MCF 10A (cell line): ENCODE results near the gene PSG1. TPM values are rescaled to one million over a fixed set of nuclear protein-coding genes. Genes with fewer than 3 reads are reported as not detected.
A peak's percentile ranks its signal among the peaks of the same experiment; 100 is the strongest.
"Not testable (repeated sequence)": the region's sequence is repeated elsewhere in the genome, so short reads cannot be mapped to it uniquely, and the experiment has no call there.

ENCODE experiments used
- BruUV-seq: library from RNA; stranded (reverse); fragments of 400-500 nt; replicated peaks from 2 replicates; lab custom pipeline; 2021; lab: Mats Ljungman, UMichigan
- CTCF ChIA-PET: fragments of 300-600 bp; sonication (Branson Sonifier 250); formaldehyde crosslinking; extraction: SDS; loops from one replicate; lab custom pipeline; 2021; ENCODE audit warnings: antibody characterized with exemption, inconsistent platforms; lab: Yijun Ruan, JAX
- POLR2A ChIA-PET: fragments of 300-600, 350-650 bp; sonication (Branson Sonifier 250); formaldehyde crosslinking; extraction: SDS; loops from one replicate; lab custom pipeline; 2020; ENCODE audit warnings: antibody characterized with exemption, inconsistent platforms; lab: Yijun Ruan, JAX
- DNase-seq: peaks from one replicate; pipeline ENCODE4 v3.0.0-alpha.2; 2018; ENCODE audit not compliant: unreplicated experiment
- H3K27ac Mint-ChIP-seq: one replicate; pipeline ENCODE4 v1.8.0; 2022; ENCODE audit warnings: mild to moderate bottlenecking, low read depth, mixed read lengths; ENCODE audit not compliant: unreplicated experiment
- H3K27me3 Mint-ChIP-seq: one replicate; pipeline ENCODE4 v1.8.0; 2022; ENCODE audit warnings: mixed read lengths; ENCODE audit not compliant: insufficient read depth, unreplicated experiment
- H3K36me3 Mint-ChIP-seq: one replicate; pipeline ENCODE4 v1.8.0; 2022; ENCODE audit warnings: mild to moderate bottlenecking, moderate library complexity, mixed read lengths; ENCODE audit not compliant: insufficient read depth, unreplicated experiment
- H3K4me1 Mint-ChIP-seq: one replicate; pipeline ENCODE4 v1.8.0; 2022; ENCODE audit warnings: mixed read lengths; ENCODE audit not compliant: insufficient read depth, unreplicated experiment
- H3K4me3 Mint-ChIP-seq: one replicate; pipeline ENCODE4 v1.8.0; 2022; ENCODE audit warnings: mild to moderate bottlenecking, moderate library complexity, mixed read lengths; ENCODE audit not compliant: unreplicated experiment
- H3K9me3 Mint-ChIP-seq: one replicate; pipeline ENCODE4 v1.8.0; 2022; ENCODE audit warnings: mixed read lengths; ENCODE audit not compliant: unreplicated experiment
- CTCF ChIP-seq: fragments of 200-600 bp; IDR thresholded peaks from one replicate; pipeline ENCODE4 v1.8.0; 2022; ENCODE audit warnings: antibody characterized with exemption, mild to moderate bottlenecking; ENCODE audit not compliant: unreplicated experiment
- intact Hi-C: fragments of 100-400 bp; cut with micrococcal nuclease; formaldehyde crosslinking; loops from 2 replicates; pipeline ENCODE4 v1.14.1; 2022
- total RNA-seq: library from RNA; stranded (reverse); gene quantifications from 2 replicates; pipeline ENCODE4 v1.2.3, GENCODE V29; 2022

The PSG1 gene
- total RNA-seq, 1 experiment from 2014 or later = not detected

GRCh38 chr19:42919757-42920079 lies 40.2 kb upstream of the PSG1 start:
- H3K27ac Mint-ChIP-seq = no peak overlapping the region
- no peak for DNase-seq
- TF ChIP-seq CTCF = no peak
- no peak overlapping the region for H3K4me3 Mint-ChIP-seq
- H3K9me3 Mint-ChIP-seq = no peaks in the 10 kb centered on the region
- POLR2A ChIA-PET = no interaction called here
- H3K27me3 Mint-ChIP-seq = no peaks in the 10 kb centered on the region
- H3K36me3 Mint-ChIP-seq = no peaks in the 10 kb centered on the region
- intact Hi-C loops = no loop called here
- H3K4me1 Mint-ChIP-seq = no peaks in the 10 kb centered on the region
- BruUV-seq = no TSS peak
- CTCF ChIA-PET = interaction anchor here (1.7 to 6.4 kb wide), 3 partner anchors 19 to 236 kb away, joined by 7 to 39 read pairs (median 12); no protein-coding TSS in a partner anchor

- peak; percentile 23 for TF ChIP-seq CTCF
- H3K4me3 Mint-ChIP-seq, H3K9me3 Mint-ChIP-seq, POLR2A ChIA-PET, intact Hi-C loops, H3K27ac Mint-ChIP-seq, BruUV-seq, H3K36me3 Mint-ChIP-seq, DNase-seq, H3K27me3 Mint-ChIP-seq, H3K4me1 Mint-ChIP-seq: not testable (repeated sequence)
- CTCF ChIA-PET = interaction anchor here (1.3 to 6.4 kb wide), 4 partner anchors 19 to 236 kb away, joined by 4 to 39 read pairs (median 10); no protein-coding TSS in a partner anchor
Measured at GRCh38 chr19:42919070-42919756, 39.7 kb upstream of the PSG1 start.

- CTCF ChIA-PET = interaction anchor here (0.6 to 6.4 kb wide), 9 partner anchors 10 to 610 kb away, joined by 3 to 39 read pairs (median 4); no protein-coding TSS in a partner anchor
- H3K4me1 Mint-ChIP-seq, H3K36me3 Mint-ChIP-seq, intact Hi-C loops, DNase-seq, H3K27ac Mint-ChIP-seq, POLR2A ChIA-PET, H3K27me3 Mint-ChIP-seq, H3K9me3 Mint-ChIP-seq, BruUV-seq, H3K4me3 Mint-ChIP-seq: not testable (repeated sequence)
Measured at GRCh38 chr19:42918377-42919069, 39.0 kb upstream of the PSG1 start.

GRCh38 chr19:42917634-42918033 lies 38.1 kb upstream of the PSG1 start, which contains the start of gene PSG6:
PSG6 (minus strand) TSS chr19:42917894; CDS start chr19:42917792, 102 bp downstream.
- BruUV-seq, H3K4me1 Mint-ChIP-seq, H3K27ac Mint-ChIP-seq, intact Hi-C loops, DNase-seq, H3K27me3 Mint-ChIP-seq, H3K4me3 Mint-ChIP-seq, H3K36me3 Mint-ChIP-seq, H3K9me3 Mint-ChIP-seq, POLR2A ChIA-PET: not testable (repeated sequence)
- CTCF ChIA-PET = interaction anchor here (1.4 to 2.7 kb wide), 2 partner anchors 9 to 17 kb away, joined by 4 to 12 read pairs; no protein-coding TSS in a partner anchor

- BruUV-seq, H3K9me3 Mint-ChIP-seq, H3K27ac Mint-ChIP-seq, H3K36me3 Mint-ChIP-seq, H3K4me1 Mint-ChIP-seq, CTCF ChIA-PET, POLR2A ChIA-PET, intact Hi-C loops, H3K27me3 Mint-ChIP-seq, H3K4me3 Mint-ChIP-seq, DNase-seq: not testable (repeated sequence)
Measured at GRCh38 chr19:42916931-42917330, 37.4 kb upstream of the PSG1 start.

- CTCF ChIA-PET = interaction anchor here (1.4 kb wide), 1 partner anchor 10 kb away, joined by 3 read pairs; no protein-coding TSS in a partner anchor
- H3K36me3 Mint-ChIP-seq, BruUV-seq, DNase-seq, H3K9me3 Mint-ChIP-seq, H3K27ac Mint-ChIP-seq, intact Hi-C loops, H3K4me1 Mint-ChIP-seq, H3K4me3 Mint-ChIP-seq, H3K27me3 Mint-ChIP-seq, POLR2A ChIA-PET: not testable (repeated sequence)
Measured at GRCh38 chr19:42913516-42913915, 34.0 kb upstream of the PSG1 start.

GRCh38 chr19:42912941-42913340 lies 33.4 kb upstream of the PSG1 start:
- DNase-seq, H3K36me3 Mint-ChIP-seq, H3K4me3 Mint-ChIP-seq, POLR2A ChIA-PET, H3K4me1 Mint-ChIP-seq, H3K9me3 Mint-ChIP-seq, intact Hi-C loops, BruUV-seq, H3K27me3 Mint-ChIP-seq, H3K27ac Mint-ChIP-seq: not testable (repeated sequence)
- CTCF ChIA-PET = interaction anchor here (1.4 kb wide), 1 partner anchor 10 kb away, joined by 3 read pairs; no protein-coding TSS in a partner anchor
